Breast epithelium (tissue), 3 donors: ENCODE data around the gene B4GALT2.

ENCODE experiments used
- POLR2A ChIP-seq: fragments of 450-650 bp; IDR thresholded peaks from one replicate; pipeline ENCODE4 v1.6.1; 2016; ENCODE audit warnings: antibody characterized with exemption, mild to moderate bottlenecking, moderate library complexity
- TF ChIP-seq, protein P1 (sequence below), 3 donors: fragments of 450-650 bp; IDR thresholded peaks; one replicate each; pipeline ENCODE4 v1.5.1; 2016 to 2017; ENCODE audit warnings: antibody characterized with exemption in 3 of 3, mild to moderate bottlenecking in 3 of 3, moderate library complexity in 3 of 3

DNA sequence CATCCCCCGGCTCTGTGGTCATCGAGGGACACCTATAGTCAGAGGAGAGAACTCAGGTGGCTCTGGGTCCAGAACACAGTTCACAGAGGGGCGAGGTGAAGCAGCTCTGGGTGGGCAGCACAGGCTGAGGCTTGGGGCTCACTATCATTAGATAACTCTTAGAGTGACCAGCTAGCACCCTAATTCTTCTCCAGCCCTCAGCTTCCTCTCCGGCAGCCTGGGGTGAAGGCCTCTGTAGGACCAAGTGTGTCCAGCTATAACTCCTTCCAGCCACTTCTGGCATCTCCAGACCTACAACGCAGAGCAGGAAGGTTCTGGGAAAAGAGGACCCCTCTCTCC is 44.1 kb upstream of the B4GALT2 start:
- TF ChIP-seq, protein P1, sequence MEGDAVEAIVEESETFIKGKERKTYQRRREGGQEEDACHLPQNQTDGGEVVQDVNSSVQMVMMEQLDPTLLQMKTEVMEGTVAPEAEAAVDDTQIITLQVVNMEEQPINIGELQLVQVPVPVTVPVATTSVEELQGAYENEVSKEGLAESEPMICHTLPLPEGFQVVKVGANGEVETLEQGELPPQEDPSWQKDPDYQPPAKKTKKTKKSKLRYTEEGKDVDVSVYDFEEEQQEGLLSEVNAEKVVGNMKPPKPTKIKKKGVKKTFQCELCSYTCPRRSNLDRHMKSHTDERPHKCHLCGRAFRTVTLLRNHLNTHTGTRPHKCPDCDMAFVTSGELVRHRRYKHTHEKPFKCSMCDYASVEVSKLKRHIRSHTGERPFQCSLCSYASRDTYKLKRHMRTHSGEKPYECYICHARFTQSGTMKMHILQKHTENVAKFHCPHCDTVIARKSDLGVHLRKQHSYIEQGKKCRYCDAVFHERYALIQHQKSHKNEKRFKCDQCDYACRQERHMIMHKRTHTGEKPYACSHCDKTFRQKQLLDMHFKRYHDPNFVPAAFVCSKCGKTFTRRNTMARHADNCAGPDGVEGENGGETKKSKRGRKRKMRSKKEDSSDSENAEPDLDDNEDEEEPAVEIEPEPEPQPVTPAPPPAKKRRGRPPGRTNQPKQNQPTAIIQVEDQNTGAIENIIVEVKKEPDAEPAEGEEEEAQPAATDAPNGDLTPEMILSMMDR (IDR thresholded peaks at IDR 0.05) = peak in 1 of 3 donors; percentile 1
- TF ChIP-seq POLR2A = no peak
